HG02759 (cell line): ENCODE results near the gene GRM8.
A peak's percentile ranks its signal among the peaks of the same experiment; 100 is the strongest.

Experiments
- ATAC-seq: cut with Tn5 transposase; IDR thresholded peaks from one replicate; pipeline ENCODE4 v1.9.1; 2021; ENCODE audit warnings: mild to moderate bottlenecking, moderate library complexity; ENCODE audit not compliant: unreplicated experiment

GRM8 gene

DNA sequence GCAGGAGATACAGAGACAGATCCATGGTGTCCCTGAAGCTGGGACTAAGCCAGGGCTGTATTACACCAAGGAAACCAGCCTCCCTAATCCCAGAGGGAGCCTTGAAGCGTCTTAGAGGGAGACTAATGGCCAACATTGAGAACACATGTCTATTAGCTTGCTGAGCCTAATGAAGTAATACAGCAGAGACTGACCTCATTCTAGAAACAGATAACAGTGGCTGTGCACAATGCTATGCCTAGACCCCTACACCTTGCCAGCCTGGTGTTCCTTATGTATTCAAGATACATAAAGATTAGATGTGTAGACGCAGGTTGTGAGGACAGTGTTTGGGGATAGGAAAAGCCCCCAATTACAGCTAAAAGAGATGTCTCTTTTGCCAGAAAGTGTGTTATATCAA is 19.1 kb downstream of the GRM8 start:
- ATAC-seq = no peak

DNA sequence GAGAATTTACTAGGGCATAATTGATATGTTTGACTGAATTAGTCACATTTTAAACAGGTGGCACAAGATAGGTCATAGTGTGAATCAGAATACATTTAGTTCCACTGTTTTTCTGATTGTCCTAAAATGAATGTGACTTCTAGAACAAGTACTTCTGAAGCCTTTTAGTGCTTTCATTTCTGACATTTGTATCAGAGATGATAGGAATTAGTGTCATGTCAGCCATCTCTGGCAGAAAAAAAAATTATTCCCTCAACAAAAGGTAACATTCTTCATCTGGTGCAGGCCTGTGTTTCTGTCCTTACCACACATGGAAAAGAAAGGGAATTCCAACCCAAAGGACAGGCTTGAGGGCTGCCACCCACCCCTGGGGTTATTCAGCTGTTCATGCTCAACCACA is 21.3 kb downstream of the GRM8 start:
- no peak for ATAC-seq

DNA sequence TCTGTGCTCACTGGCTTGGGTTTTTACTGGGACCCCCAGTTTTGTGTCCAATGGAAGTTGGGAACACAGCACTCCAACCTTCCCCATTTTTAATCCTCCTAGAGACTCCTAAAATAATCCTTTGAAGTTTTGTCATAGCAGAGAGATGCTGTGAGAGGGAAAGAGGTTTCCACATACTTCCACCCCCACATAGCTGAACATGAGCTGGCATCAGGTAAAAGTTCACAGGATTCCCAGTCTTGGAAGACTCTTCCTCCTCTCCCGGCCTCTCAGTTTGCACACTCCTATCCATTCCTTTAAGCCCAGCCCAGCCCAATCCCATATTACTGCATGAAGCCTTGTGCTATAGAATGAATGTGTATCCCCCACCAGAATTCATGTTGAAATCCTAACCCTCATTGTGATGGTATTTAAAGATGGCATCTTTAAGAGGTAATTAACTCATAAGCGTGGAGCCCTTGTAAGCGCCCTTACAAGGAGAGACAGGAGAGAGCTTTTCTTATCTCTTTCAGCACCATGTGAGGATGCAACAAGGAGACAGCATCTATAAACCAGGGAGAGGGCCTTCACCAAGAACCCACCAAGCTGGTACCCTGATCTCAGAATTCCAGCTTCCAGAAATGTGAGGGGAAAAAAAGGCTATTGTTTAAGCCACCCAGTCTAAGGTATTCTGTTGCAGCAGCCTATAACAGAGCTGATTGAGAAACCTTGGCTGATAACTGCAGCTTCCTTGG is 22.4 kb downstream of the GRM8 start:
- no peak for ATAC-seq

DNA sequence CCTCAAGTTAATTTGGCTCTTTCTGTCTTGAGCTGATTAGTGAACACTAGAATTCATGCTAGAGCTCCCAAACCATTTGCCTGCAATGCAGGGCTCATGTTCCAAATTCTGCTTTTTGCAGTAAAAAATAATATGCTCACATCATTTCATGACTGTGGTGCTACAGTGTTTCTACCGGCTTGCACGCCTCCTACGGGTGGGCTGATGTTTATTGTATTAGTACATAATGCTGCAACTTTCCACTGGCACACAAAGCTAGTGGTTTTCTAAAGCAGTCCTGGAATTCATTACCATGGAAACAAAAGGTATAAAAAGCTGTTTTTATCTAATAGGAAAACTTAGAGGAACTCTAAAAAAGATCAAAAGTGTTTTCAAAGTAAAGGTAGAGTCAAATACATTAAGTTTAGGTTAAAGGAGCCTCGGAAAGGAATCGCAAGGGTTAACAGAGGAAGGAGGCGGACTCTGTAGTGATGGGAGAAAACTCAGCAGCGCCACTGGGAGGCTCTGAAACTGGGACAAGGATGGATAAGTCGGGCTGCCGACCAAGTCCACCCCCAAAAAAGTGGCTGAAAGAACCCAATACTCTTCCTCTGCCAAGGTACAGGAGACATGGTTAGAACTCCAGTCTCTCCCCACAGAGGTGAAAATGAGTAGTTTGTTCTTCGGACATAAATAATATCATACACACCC is 25.9 kb downstream of the GRM8 start:
- ATAC-seq = no peak

DNA sequence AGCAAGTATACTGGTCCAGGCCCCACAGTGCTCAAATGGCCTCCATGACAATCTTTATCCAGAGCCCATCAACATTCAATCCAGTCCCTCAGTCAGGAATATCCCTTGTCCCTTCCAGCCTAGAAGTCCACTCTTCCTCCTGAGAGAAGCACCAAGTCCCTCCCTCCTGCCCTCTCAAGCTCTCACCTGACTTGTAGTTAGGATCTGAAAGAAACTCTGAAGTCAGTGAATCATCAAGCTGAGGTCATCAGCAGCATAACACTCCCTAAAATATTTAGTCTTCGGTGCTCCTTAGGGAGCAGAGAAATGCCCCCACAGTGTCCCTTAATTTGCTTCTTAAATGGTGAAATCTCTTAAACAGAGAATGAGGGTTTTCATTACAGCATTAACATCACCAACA is 31.0 kb downstream of the GRM8 start:
- ATAC-seq = no peak

DNA sequence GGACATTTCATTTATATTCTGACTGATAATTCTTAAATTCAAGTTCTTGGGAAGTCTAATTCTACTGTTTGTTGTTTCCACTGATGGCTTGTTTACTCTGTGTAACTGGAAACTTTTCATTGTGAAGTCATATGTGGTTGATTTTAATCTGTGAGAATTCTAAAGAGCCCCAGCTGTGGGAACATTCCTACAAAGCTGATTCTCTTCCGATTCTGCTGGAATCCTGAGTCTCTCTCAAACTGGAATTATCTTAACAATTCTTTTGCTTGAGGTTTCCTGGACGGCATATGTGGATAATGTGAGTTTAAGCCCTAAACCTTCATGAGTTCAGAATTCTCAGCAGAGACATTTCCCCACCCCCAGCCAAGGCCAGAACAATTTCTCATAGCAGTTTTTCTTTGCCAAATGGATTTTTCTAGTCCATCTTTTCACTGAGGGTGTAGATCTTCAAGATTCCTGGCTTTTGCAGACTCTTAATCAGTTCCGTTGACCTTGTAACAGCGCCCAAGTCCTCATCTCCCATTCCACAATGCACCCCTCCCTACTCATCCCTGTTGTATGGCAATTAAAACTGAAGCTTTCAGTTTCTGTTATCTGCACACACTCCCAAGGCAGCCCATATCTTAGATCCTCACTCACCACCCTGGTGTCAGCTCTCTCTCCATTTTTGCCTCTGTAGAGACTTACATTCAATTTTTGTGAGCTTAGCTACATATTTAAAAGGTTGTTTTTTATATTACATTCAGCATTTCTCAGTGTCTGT is 37.6 kb downstream of the GRM8 start:
- no peak for ATAC-seq

DNA sequence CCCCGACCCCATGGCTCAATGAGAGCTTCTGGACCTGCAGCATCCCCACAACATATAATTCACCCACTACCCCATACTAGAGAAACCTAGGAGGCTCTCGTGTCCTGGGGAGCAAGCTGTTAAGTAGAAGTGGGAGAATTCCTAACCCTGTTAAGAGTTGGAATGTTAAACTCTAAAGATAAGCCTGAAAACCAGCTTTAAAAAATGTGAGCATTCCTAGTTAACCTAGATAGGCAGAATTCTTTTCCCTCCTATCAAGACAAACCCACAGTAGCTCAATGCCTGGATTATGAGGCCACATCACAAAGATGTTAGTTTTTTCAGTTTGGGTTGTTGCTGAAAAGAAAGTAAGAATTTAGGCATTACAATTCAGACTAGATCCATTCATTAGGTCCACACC is 42.9 kb downstream of the GRM8 start:
- no peak for ATAC-seq

DNA sequence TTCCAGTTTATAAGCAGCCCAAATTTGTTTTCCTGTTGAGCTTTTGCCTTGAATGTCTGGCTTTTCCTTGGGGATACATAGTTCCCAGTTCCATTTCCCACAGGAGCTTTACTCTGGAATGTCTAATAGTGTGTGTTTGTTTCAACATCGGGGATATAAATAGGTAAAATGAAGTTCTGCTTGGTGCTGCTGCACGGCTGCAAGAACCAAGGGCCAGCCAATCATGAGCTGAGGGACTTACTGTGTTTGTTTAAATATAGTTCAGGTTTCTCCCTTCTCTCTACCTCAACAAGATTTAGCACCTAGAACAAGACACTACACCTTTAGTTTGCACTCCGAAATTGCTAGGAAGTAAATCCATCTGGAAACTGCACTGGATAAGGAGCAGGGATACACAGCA is 43.9 kb downstream of the GRM8 start:
- ATAC-seq = no peak

DNA sequence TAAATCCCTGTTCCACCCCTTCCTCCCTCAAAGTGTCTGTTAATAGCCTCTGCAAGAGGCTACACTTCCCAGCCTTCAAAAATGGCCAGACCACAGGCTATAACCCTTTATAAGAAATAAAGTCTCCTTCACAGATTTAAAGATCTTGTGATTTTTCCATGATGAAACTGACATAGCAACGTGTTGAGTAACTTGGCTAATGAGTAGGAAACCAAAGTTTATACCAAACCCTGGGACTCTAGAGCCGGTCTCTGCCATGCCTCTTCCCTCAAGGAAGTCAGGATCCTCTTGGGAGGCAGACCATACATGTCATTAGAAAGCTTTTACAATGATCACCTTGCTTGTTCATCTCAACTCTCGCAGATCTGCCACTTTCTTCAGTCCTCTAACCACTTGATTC is 44.4 kb downstream of the GRM8 start:
- ATAC-seq = no peak

DNA sequence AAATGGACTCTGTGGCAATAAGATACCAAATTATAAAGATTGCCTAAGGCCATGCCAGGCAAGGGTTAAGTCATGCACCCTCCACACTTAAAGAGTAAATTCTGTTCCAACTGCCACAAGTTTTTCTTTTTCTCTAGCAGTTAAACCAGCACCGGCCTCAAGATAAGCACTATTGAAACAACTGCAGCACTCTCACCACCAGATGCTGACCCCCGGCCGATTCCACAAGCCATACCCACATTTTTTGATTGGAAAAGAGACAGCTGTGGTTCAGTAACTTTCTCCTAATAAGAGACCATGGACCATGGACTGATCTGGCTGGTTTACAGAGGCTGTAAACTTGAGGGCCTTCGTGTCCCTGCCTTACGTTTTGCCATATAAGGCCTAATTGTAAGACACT is 44.9 kb downstream of the GRM8 start:
- ATAC-seq = no peak

DNA sequence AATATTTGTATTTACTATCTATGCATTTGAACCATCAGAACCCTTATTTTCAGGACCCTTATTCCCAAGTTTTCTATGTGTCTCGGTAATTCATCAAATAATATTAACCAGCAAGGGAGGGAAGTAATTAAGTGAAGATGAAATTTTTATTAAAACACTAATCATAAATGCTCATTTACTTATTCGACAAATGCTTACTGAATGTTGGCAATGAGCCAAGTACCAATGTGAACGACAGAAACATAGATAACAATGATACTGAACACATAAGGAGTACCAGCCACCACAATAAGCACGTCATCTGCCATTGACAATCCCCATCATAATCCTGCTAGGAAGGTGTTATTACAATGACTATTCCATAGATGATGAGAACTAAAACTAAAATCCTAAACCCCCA is 45.5 kb downstream of the GRM8 start:
- no peak for ATAC-seq

DNA sequence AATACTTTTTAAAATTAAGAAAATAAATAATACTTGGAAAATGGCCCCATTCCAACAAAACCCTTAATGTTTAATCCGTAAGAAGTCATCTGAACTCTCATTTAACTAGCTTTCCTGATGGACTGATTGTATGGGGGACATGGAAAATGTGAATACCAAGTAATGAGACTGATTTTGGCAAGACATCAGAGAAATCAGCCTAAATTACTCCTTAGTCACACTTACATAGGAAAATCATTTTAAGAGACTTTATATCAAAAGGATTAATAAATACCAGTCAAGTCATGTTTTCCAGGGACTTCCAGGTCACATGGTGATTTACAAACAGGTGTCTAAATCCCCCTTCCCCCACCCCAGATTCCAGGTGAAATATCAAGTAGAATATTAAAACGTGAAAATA is 58.2 kb downstream of the GRM8 start:
- ATAC-seq = no peak

DNA sequence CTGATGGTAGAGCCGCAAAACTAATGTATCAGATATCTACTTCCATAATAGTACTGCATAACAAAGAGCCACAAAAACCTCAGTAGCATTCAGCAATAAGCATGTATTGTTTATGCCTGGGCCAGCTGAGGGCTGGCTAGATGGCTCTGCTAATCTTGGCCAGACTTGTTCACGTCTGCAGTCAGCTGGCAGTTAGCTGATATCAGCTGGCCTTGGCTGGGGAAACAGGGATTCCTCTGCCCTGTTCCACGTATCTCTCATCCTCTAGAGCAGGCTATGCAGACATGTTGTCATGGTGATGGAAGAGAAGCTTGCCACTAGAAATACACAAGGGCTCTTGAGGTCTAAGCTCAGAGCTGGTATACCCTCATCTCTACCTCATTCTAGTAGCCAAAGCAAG is 62.9 kb downstream of the GRM8 start:
- ATAC-seq = no peak

DNA sequence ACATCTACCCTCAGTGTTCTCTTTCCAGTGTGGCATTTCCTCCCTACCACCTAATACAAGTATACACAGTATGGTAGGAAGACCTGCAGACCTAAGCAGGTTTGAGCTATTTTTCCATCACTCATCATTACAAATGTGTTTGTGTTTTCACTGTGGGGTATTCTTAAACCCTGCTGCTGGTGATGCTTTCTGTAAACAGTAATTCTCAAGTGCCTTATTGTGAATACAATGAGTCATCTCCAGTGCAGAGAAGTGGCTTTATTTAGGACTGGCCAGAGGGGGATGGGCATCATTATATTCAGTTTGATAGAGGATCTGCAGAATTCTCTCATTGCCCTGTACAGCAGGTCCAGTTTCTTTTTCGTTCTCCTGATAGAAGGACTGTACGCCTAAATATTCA is 63.7 kb downstream of the GRM8 start:
- no peak for ATAC-seq

DNA sequence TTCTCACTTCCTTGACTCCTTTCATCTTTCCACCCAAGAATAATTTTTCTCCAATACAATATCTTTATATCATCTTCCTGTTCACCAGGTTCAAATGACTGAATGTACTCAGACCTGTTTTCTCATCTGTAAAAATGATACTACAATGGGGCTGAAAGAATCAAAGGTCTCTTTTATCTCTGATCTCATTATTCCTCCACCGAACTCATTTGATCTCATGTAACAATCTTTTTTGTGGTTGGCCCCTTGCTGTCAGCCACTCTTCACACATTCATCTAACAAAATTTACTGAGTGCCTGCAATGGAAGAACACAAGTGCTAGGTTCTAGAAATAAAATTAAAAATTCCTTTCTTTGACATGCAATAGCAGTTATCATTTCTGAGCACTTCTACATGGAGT is 65.0 kb downstream of the GRM8 start:
- ATAC-seq = no peak

DNA sequence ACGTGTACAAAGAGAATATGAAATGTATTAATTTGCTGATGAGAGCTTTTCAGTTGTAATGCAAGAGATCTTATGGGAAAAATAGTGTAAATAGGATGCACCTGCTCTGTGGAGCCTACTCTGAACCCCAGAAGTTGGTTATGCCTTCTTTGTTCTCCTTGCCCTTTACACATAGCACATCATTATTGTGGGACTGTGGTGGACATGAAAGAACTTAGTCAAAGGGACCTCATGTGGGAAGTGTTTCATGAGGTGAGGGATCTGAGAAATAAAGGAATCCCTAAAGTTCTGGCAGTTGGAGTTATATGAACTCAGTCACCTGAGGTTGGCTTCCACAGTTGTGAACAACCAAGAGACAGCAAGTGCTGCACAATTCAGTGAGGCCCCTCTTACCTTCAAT is 66.1 kb downstream of the GRM8 start:
- ATAC-seq = no peak

DNA sequence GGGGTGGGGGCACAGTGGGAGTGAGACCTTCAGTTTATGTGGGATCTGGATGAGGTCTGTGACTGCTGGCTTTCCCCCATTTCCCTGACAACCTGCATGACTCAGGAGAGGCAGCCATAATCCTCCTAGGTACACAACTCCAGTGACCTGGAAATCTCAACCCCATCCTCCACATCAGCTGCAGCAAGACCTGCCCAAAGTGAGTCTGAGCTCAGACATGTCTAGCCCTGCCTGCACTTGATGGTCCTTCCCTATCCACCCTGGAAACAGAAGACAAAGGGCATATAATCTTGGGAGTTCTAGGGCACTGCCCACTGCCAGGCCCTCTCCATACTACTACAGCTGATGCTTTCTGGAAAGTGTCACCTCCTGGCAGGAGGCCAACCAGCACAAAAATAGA is 75.6 kb downstream of the GRM8 start:
- ATAC-seq = no peak

DNA sequence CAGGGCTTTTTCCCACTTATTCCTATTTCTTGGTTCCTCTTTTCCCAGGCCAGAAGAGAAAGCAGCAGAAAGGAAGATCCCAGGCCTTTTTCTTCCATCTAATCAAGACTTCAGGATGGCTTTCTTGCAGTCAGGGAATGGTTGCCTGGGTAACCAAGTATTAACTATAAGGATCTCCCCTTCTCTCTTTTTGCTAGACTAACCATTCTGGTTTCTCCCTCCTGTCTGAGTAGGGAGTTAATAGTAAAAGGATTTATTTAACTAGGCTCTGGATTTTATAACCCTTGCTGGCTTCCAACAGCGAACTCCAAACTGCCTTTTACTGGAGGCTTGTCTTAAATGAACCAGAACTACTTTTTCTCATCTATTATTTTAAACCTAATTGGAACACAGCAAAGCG is 90.4 kb downstream of the GRM8 start:
- no peak for ATAC-seq

DNA sequence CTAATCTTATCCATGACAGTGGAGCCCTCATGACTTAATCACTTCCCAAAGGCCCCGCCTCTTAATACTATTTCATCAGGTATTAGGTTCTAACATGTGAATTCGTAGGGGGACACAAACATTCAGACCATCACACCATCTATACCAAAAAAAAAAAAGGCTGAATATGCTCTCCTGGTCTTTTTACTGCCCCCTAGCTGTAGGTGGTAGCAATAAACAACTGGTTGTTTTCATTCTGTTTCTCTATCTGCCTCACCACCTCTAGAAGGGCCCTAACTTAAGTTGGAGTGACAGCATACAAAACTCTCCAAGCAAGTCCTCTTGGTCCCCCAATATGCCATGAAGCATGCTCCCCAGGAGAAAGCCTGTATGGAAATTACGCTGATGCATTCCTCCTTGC is 94.1 kb downstream of the GRM8 start:
- ATAC-seq = peak; percentile 63

DNA sequence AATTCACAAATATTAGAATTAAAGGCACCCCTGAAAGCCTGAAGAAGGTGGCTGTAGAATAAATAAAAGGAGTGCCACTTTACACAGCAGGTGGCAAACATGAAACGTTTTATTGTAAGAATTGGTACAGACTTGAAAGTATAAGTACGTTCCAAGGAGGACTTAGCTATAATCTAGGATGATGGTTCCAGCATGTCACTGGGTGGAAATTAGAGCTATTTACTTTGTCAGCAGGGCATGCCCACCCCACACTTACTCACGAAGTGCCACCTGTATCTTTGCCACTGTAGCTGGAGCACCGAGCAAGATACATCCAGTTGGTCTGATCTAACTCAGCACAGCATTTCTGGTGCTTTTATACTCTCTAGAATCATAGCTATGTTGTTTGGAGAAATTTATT is 97.8 kb downstream of the GRM8 start:
- no peak for ATAC-seq

DNA sequence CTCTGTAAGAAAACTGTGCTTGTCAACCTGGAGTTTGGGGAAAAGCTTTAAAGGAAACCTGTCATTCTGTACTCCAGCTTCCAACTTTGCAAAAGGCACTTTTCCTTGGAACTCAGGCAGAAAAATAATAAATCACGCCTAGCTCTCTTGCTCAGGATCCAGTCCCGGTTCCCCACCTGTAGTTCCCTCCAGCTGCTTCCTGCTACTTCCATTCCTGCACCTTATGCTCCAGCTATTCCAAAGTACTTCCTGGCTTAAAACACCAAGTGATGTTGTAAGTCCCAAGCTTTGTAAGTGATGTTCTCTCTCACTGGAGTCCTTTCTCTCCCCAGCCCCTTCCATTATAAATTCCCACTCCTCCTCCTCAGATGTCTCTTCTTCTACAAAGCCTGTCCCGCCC is 98.6 kb downstream of the GRM8 start:
- ATAC-seq = no peak

DNA sequence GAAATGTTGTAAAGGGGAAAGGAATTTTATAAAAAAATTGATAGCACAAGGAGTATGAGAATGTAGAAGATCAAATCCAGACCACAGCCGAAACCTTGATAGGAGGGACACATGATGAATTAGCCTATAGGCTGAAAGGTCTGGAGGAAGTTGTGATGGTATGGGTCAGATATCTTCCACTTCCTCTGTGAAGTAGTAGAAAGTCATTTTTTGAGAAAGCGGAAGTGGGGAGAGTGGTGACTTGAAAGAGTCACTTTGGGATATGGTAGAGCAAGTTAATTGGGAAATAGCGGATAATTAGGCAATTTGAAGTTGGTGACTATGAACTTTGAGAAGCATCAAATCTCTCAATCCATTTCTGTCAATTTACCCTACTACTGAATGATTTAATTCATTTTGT is 99.4 kb downstream of the GRM8 start:
- no peak for ATAC-seq
